ENCODE measurements around the gene TMEM190. TPM values are rescaled to one million over a fixed set of nuclear protein-coding genes. Genes with fewer than 3 reads are reported as not detected.

Gene TMEM190
- total RNA-seq (2022; extraction: Qiagen RNA extraction): 1.1 to 2.0 TPM (median 1.4 TPM) in 5 replicates

GRCh38 chr19:55376241-55376933 lies at the start of gene TMEM190:
Gene TMEM190, plus strand, starts transcription at chr19:55376826. Its CDS starts 28 bp downstream, at chr19:55376854.

GRCh38 chr19:55339105-55339888 lies 37.3 kb upstream of the TMEM190 start, which contains the start of gene KMT5C:
Gene KMT5C, plus strand, starts transcription at chr19:55339876. Its CDS starts 2,061 bp downstream, at chr19:55341937.

GRCh38 chr19:55354698-55355212 lies 21.9 kb upstream of the TMEM190 start, which contains the start of gene COX6B2:
Gene COX6B2, minus strand, starts transcription at chr19:55354719. Its CDS starts 198 bp downstream, at chr19:55354521.

GRCh38 chr19:55362990-55363716 lies 13.5 kb upstream of the TMEM190 start, which contains the start of gene GARIN5B:
Gene GARIN5B, minus strand, starts transcription at chr19:55363260. Its CDS starts 194 bp downstream, at chr19:55363066.

GRCh38 chr19:55370305-55370988 lies 6.2 kb upstream of the TMEM190 start, which contains the start of gene IL11:
Gene IL11, minus strand, starts transcription at chr19:55370463. Its CDS starts 153 bp downstream, at chr19:55370310.

GRCh38 chr19:55384131-55384919 lies 7.7 kb downstream of the TMEM190 start, which contains the start of gene TMEM238:
Gene TMEM238, minus strand, starts transcription at chr19:55384292. Its CDS starts 33 bp downstream, at chr19:55384259.

GRCh38 chr19:55385724-55386492 lies 9.3 kb downstream of the TMEM190 start, which contains the start of gene RPL28:
Gene RPL28, plus strand, starts transcription at chr19:55385932. Its CDS starts 426 bp downstream, at chr19:55386358.

GRCh38 chr19:55407550-55407799 lies 30.8 kb downstream of the TMEM190 start, which contains the start of gene UBE2S:
Gene UBE2S, minus strand, starts transcription at chr19:55407788. Its CDS starts 199 bp downstream, at chr19:55407589.

Other genes with a start within 250 kb of the TMEM190 start
- 108 to 144 TPM (median 132 TPM) in 5 replicates for gene TNNT1, start 227.6 kb upstream of the TMEM190 start, total RNA-seq (2022; extraction: Qiagen RNA extraction)
- 4.8 to 7.9 TPM (median 7.6 TPM) in 5 replicates for gene TNNI3, start 219.1 kb upstream of the TMEM190 start, total RNA-seq (2022; extraction: Qiagen RNA extraction)
- 5.2 to 6.4 TPM (median 5.6 TPM) in 5 replicates for gene DNAAF3, start 210.2 kb upstream of the TMEM190 start, total RNA-seq (2022; extraction: Qiagen RNA extraction)
- gene SYT5, start 196.5 kb upstream of the TMEM190 start, total RNA-seq (2022; extraction: Qiagen RNA extraction): 3.0 to 4.8 TPM (median 4.3 TPM) in 5 replicates
- 3.1 to 5.8 TPM (median 4.0 TPM) in 5 replicates for gene PTPRH, start 167.3 kb upstream of the TMEM190 start, total RNA-seq (2022; extraction: Qiagen RNA extraction)
- 2.7 to 4.2 TPM (median 3.9 TPM) in 5 replicates for gene TMEM86B, start 148.1 kb upstream of the TMEM190 start, total RNA-seq (2022; extraction: Qiagen RNA extraction)
- gene PPP6R1, start 117.8 kb upstream of the TMEM190 start, total RNA-seq (2022; extraction: Qiagen RNA extraction): 93.5 to 110 TPM (median 107 TPM) in 5 replicates
- 118 to 141 TPM (median 133 TPM) in 5 replicates for gene HSPBP1, start 96.7 kb upstream of the TMEM190 start, total RNA-seq (2022; extraction: Qiagen RNA extraction)
- gene BRSK1, start 92.8 kb upstream of the TMEM190 start, total RNA-seq (2022; extraction: Qiagen RNA extraction): 2.4 to 3.6 TPM (median 3.1 TPM) in 5 replicates
- gene TMEM150B, start 51.5 kb upstream of the TMEM190 start, total RNA-seq (2022; extraction: Qiagen RNA extraction): 0.20 TPM in 1 of 5 replicates, not detected in the others
- gene KMT5C, start 37.0 kb upstream of the TMEM190 start, total RNA-seq (2022; extraction: Qiagen RNA extraction): 4.5 to 6.4 TPM (median 5.2 TPM) in 5 replicates
- 0.56 to 0.99 TPM (median 0.66 TPM) in 5 replicates for gene COX6B2, start 22.1 kb upstream of the TMEM190 start, total RNA-seq (2022; extraction: Qiagen RNA extraction)
- gene GARIN5B, start 13.6 kb upstream of the TMEM190 start, total RNA-seq (2022; extraction: Qiagen RNA extraction): 0.06 to 0.20 TPM (median 0.10 TPM) in 5 replicates
- 11.8 to 15.1 TPM (median 12.3 TPM) in 5 replicates for gene IL11, start 6.4 kb upstream of the TMEM190 start, total RNA-seq (2022; extraction: Qiagen RNA extraction)
- gene TMEM238, start 7.5 kb downstream of the TMEM190 start, total RNA-seq (2022; extraction: Qiagen RNA extraction): 1.4 to 10.5 TPM (median 8.0 TPM) in 5 replicates
- 2,211 to 2,788 TPM (median 2,598 TPM) in 5 replicates for gene RPL28, start 9.1 kb downstream of the TMEM190 start, total RNA-seq (2022; extraction: Qiagen RNA extraction)
- gene UBE2S, start 31.0 kb downstream of the TMEM190 start, total RNA-seq (2022; extraction: Qiagen RNA extraction): 244 to 439 TPM (median 386 TPM) in 5 replicates
- gene SHISA7, start 66.5 kb downstream of the TMEM190 start, total RNA-seq (2022; extraction: Qiagen RNA extraction): not detected in 5 replicates
- 50.1 to 63.3 TPM (median 58.1 TPM) in 5 replicates for gene ISOC2, start 84.8 kb downstream of the TMEM190 start, total RNA-seq (2022; extraction: Qiagen RNA extraction)
- gene C19orf85, start 87.9 kb downstream of the TMEM190 start, total RNA-seq (2022; extraction: Qiagen RNA extraction): not detected in 5 replicates
- gene ZNF628, start 99.8 kb downstream of the TMEM190 start, total RNA-seq (2022; extraction: Qiagen RNA extraction): 5.2 to 9.1 TPM (median 6.3 TPM) in 5 replicates
- 31.4 to 58.8 TPM (median 53.6 TPM) in 5 replicates for gene NAT14, start 108.4 kb downstream of the TMEM190 start, total RNA-seq (2022; extraction: Qiagen RNA extraction)
- 0.34 to 1.2 TPM (median 0.77 TPM) in 5 replicates for gene SSC5D, start 111.6 kb downstream of the TMEM190 start, total RNA-seq (2022; extraction: Qiagen RNA extraction)
- gene SBK2, start 160.3 kb downstream of the TMEM190 start, total RNA-seq (2022; extraction: Qiagen RNA extraction): 1.6 to 2.3 TPM (median 2.1 TPM) in 5 replicates
- 1.5 to 2.4 TPM (median 1.7 TPM) in 5 replicates for gene SBK3, start 168.7 kb downstream of the TMEM190 start, total RNA-seq (2022; extraction: Qiagen RNA extraction)
- gene ZNF579, start 204.0 kb downstream of the TMEM190 start, total RNA-seq (2022; extraction: Qiagen RNA extraction): 19.9 to 35.0 TPM (median 29.6 TPM) in 5 replicates
- gene FIZ1, start 222.7 kb downstream of the TMEM190 start, total RNA-seq (2022; extraction: Qiagen RNA extraction): 18.6 to 24.5 TPM (median 24.2 TPM) in 5 replicates
- 11.2 to 18.9 TPM (median 16.4 TPM) in 5 replicates for gene ZNF524, start 223.5 kb downstream of the TMEM190 start, total RNA-seq (2022; extraction: Qiagen RNA extraction)
- 7.2 to 12.0 TPM (median 10.9 TPM) in 5 replicates for gene ZNF865, start 228.8 kb downstream of the TMEM190 start, total RNA-seq (2022; extraction: Qiagen RNA extraction)
- gene ZNF784, start 247.7 kb downstream of the TMEM190 start, total RNA-seq (2022; extraction: Qiagen RNA extraction): 4.6 to 6.1 TPM (median 5.4 TPM) in 5 replicates